HepG2 (cell line): ENCODE measurements around the gene STAT5A. TPM values are rescaled to one million over a fixed set of nuclear protein-coding genes. Genes with fewer than 3 reads are reported as not detected.
A peak's percentile ranks its signal among the peaks of the same experiment; 100 is the strongest.

Experiments
- ATAC-seq: fragments of 200-7000 bp; cut with Tn5 transposase; 3 replicates; pipeline ENCODE4 v1.9.1; 2020; ENCODE audit warnings: mild to moderate bottlenecking, moderate library complexity
- BruUV-seq: library from RNA; stranded (reverse); fragments of 400-500 nt; replicated peaks from 2 replicates; lab custom pipeline; 2021; lab: Mats Ljungman, UMichigan
- CTCF ChIA-PET: fragments of 300-600 bp; formaldehyde crosslinking; extraction: SDS; loops from one replicate; lab custom pipeline; 2021; ENCODE audit warnings: low total read pairs, inconsistent platforms, low intra/inter-chr PET ratio; lab: Yijun Ruan, JAX
- POLR2A ChIA-PET: fragments of 350-600 bp; sonication (Branson Sonifier 250); formaldehyde crosslinking; loops from one replicate; lab custom pipeline; 2020; ENCODE audit warnings: antibody characterized with exemption, inconsistent platforms; lab: Yijun Ruan, JAX
- DNase-seq: peaks from one replicate; pipeline ENCODE4 v3.0.0-alpha.2; 2015; ENCODE audit warnings: low spot score
- FAIRE-seq: peaks from 3 replicates; lab custom pipeline; 2011; peaks lifted over from hg19 to GRCh38; lab: Jason Lieb, UNC
- H2AFZ ChIP-seq: one replicate; pipeline ENCODE4 v1.6.1; 2011; ENCODE audit warnings: low read length, inconsistent platforms
- H3K27ac ChIP-seq: fragments of 300-600 bp; 3 replicates; pipeline ENCODE4 v1.8.0; 2011; ENCODE audit warnings: mixed run types, mild to moderate bottlenecking, mixed read lengths, low read length, inconsistent platforms; ENCODE audit not compliant: insufficient read depth; ENCODE audit errors: extremely low read length
- H3K27me3 ChIP-seq, 2 experiments: fragments of 200-600 bp in 1 of 2; 2 replicates in 1 of 2; 3 replicates in 1 of 2; pipeline versions ENCODE4 v1.6.0 to v1.8.0; 2011; ENCODE audit warnings: low read length in 2 of 2, mild to moderate bottlenecking in 2 of 2, moderate library complexity in 2 of 2, inconsistent platforms in 1 of 2; ENCODE audit not compliant: insufficient read depth in 2 of 2, control insufficient read depth in 1 of 2
- H3K36me3 ChIP-seq, 2 experiments: fragments of 200-600 bp in 1 of 2; replicated peaks in 1 of 2; 2 replicates in 1 of 2; 3 replicates in 1 of 2; pipeline versions ENCODE4 v1.5.1 to v1.8.0; 2011; ENCODE audit warnings: low read length in 2 of 2, inconsistent platforms in 1 of 2; ENCODE audit not compliant: insufficient read depth in 2 of 2, control insufficient read depth in 1 of 2
- H3K4me1 ChIP-seq: 2 replicates; pipeline ENCODE4 v1.5.1; 2012; ENCODE audit warnings: low read length, inconsistent platforms; ENCODE audit not compliant: insufficient read depth
- H3K4me2 ChIP-seq: 2 replicates; pipeline ENCODE4 v1.6.0; 2011; ENCODE audit warnings: low read depth, low read length, inconsistent platforms
- H3K4me3 ChIP-seq, 3 experiments: fragments of 200-600 bp in 1 of 3; sonication (generic), shearing (Covaris generic) in 1 of 3; replicated peaks in 1 of 3; 2 replicates each; pipeline ENCODE4 v1.5.1; 2011 to 2016; ENCODE audit warnings: low read length in 3 of 3, inconsistent platforms in 2 of 3, low read depth in 2 of 3, mild to moderate bottlenecking in 2 of 3, control low read depth in 1 of 3, mixed read lengths in 1 of 3; ENCODE audit not compliant: insufficient read depth in 1 of 3
- H3K79me2 ChIP-seq: one replicate; pipeline ENCODE4 v1.6.1; 2011; ENCODE audit warnings: low read length, inconsistent platforms; ENCODE audit not compliant: insufficient read depth
- H3K9ac ChIP-seq: 2 replicates; pipeline ENCODE4 v1.6.0; 2011; ENCODE audit warnings: mild to moderate bottlenecking, low read depth, low read length, inconsistent platforms; ENCODE audit not compliant: insufficient read depth
- H3K9me3 ChIP-seq: 2 replicates; pipeline ENCODE4 v1.5.1; 2012; ENCODE audit warnings: mild to moderate bottlenecking, low read length
- H4K20me1 ChIP-seq: 2 replicates; pipeline ENCODE4 v1.6.0; 2011; ENCODE audit warnings: inconsistent platforms, mild to moderate bottlenecking, low read length, moderate library complexity; ENCODE audit not compliant: insufficient read depth
- AGO2 ChIP-seq: fragments of 200-400 bp; formaldehyde crosslinking; optimal IDR thresholded peaks from 2 replicates; pipeline ENCODE3; 2017; ENCODE audit warnings: mild to moderate bottlenecking, low read depth, low read length, moderate library complexity
- CEBPB ChIP-seq: IDR thresholded peaks from 2 replicates; pipeline ENCODE4 v1.6.1; 2011; ENCODE audit warnings: low read depth, low read length, improper control_type of control experiment, borderline replicate concordance
- FOXJ3 ChIP-seq: sonication (generic); formaldehyde crosslinking; IDR thresholded peaks from 2 replicates; pipeline ENCODE4 v1.4.0; 2020; ENCODE audit warnings: missing genetic modification reagents, mild to moderate bottlenecking, borderline replicate concordance
- GFI1 ChIP-seq: sonication (generic); formaldehyde crosslinking; IDR thresholded peaks from 2 replicates; pipeline ENCODE4 v1.5.0; 2020; ENCODE audit warnings: missing genetic modification reagents, mild to moderate bottlenecking, borderline replicate concordance
- MAFK ChIP-seq, 2 experiments: IDR thresholded peaks in 1 of 2; conservative IDR thresholded peaks in 1 of 2; 2 replicates each; pipeline ENCODE4 v1.6.1; 2011; ENCODE audit warnings: improper control_type of control experiment in 2 of 2, low read length in 2 of 2
- MBNL3 ChIP-seq: fragments of 250-450 bp; sonication (Bioruptor Pico); conservative IDR thresholded peaks from 2 replicates; pipeline ENCODE4 v1.8.0; 2022; ENCODE audit warnings: mild to moderate bottlenecking, inconsistent platforms
- WGBS: methylation state at CpG from one replicate; pipeline ENCODE4 v1.1.6; 2017; ENCODE audit warnings: low lambda C conversion rate; 5-methylcytosine and 5-hydroxymethylcytosine counted together
- in situ Hi-C: cut with HindIII; loops from 2 replicates; pipeline ENCODE4 v1.10.0; 2017; ENCODE audit warnings: low pct_unique_long_range_greater_than_20kb; ENCODE audit not compliant: extremely low pct_ligation_motif_present
- intact Hi-C: fragments of 100-400 bp; cut with micrococcal nuclease; formaldehyde crosslinking; loops from one replicate; pipeline ENCODE4 v1.10.0; 2022; ENCODE audit not compliant: unreplicated experiment
- polyA plus RNA-seq, 8 experiments: library from polyadenylated mRNA; depleted of rRNA in 3 of 8; stranded (reverse) in 7 of 8; unstranded in 1 of 8; fragments of >200 nt; fragmentation: Illumina TruSeq in 4 of 8; extraction: Trizol in 4 of 8; gene quantifications; 2 replicates each; pipeline versions ENCODE4 v1.2.1 to v1.2.3, GENCODE V29; 2011 to 2016; ENCODE audit warnings: low read depth in 4 of 8, missing spikeins in 1 of 8, mixed read lengths in 1 of 8; ENCODE audit not compliant: insufficient read depth in 1 of 8
- total RNA-seq, 5 experiments: library from RNA; depleted of rRNA; stranded (reverse); fragments of >200 nt; fragmentation: Illumina TruSeq; extraction: Trizol; gene quantifications; 2 replicates each; pipeline ENCODE4 v1.2.3, GENCODE V29; 2016; ENCODE audit warnings: low read depth in 1 of 5
- TF ChIP-seq, protein P1 (sequence below): sonication (generic); formaldehyde crosslinking; IDR thresholded peaks from 2 replicates; pipeline ENCODE4 v1.4.0; 2020; ENCODE audit warnings: mild to moderate bottlenecking, missing genetic modification reagents
- TF ChIP-seq, protein P2 (sequence below): sonication (generic); formaldehyde crosslinking; IDR thresholded peaks from 2 replicates; pipeline ENCODE4 v1.4.0; 2020; ENCODE audit warnings: missing genetic modification reagents

The STAT5A gene
- total and polyA plus RNA-seq, 2 of the 13 experiments (the other 11 are each of a cell fraction or from before 2014, with no cell fraction given): 1.4 to 4.1 TPM

DNA sequence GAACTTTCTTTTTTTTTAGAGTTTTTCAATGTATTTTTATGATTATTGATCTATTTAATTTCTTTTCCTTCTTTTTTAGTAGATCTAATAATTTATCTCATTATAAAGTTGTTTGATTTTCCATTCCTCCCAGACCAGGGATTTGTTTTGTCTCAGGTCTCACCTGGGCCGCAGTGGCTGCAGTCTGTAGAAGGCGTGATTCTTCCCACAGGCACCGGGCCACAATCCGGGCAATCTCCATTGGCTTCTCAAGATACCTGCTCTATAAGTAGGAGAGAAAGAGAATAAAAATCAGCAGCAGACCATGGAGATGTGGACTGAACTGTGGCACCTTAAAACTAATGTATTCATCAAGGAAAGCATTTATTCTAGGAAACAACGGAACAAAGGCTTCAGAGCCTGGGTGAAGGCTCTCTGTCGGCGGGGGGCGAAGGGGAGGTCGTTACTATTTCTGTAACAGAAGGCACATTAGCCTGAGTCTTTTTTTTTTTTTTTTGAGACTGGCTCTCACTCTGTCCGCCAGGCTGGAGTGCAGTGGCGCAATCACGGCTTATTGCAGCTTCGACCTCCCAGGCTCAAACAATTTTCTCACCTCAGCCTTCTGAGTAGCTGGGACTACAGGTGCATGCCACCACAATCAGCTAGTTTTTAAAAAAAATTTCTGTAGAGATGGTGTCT lies 57.2 kb downstream of the STAT5A start (continued):
- peak; percentile 40; the same call in 1 of the 2 replicates for TF ChIP-seq CEBPB
- TF ChIP-seq, all 625 proteins: peak for 2

DNA sequence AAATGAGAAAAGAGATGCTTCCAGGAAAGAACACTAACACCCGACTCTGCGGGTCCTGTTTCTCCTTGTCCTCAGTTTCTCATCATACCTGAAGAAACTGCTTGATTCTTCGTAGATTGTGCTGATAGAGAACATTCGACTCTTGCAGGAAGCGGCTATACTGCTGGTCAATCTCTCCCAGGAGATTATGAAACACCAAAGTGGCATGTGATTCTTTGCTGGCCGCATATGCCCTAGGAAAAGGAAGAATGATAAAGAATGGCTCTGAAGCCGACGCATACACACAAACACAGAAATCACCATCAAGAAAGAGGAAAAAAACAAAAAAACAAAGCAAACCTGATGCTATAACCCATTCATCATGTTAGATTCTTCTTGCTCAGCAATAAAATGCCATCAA lies 58.2 kb downstream of the STAT5A start:
- no peaks in the 10 kb centered on the region for H3K27me3 ChIP-seq
- peaks cover 21 to 52% of the 10 kb centered on the region in 2 experiments for H3K36me3 ChIP-seq
- POLR2A ChIA-PET: no interaction called here
- CTCF ChIA-PET: no interaction called here
- H3K9me3 ChIP-seq: no peaks in the 10 kb centered on the region
- peaks cover 14% of the 10 kb centered on the region; the same call in 1 of the 2 replicates for H4K20me1 ChIP-seq
- peaks cover 24% of the 10 kb centered on the region for H3K79me2 ChIP-seq
- H3K4me1 ChIP-seq: peaks cover 29% of the 10 kb centered on the region
- intact Hi-C loops (no loop called here), in situ Hi-C loops (no loop called here)
- FAIRE-seq: no peak
- no peak for ATAC-seq
- H3K4me3 ChIP-seq: no peak overlapping the region
- TF ChIP-seq GFI1 (CRISPR knock-in tag) (no peak), MAFK (conservative IDR thresholded peaks at IDR 0.05 in 1 of 2, IDR thresholded peaks at IDR 0.05 in 1 of 2; ENCODE audit: low read length in 2 of 2) (0 out of 4 replicates have a peak, but pooled peaks of 1 of the 2 experiments have one; percentile 2)
- no peak overlapping the region for H3K4me2 ChIP-seq
- DNase-seq: no peak
- no peak overlapping the region for H3K9ac ChIP-seq
- H2AFZ ChIP-seq: no peak overlapping the region
- BruUV-seq: no TSS peak
- WGBS: 96% methylated on average over 8 of the region's 8 CpGs
- H3K27ac ChIP-seq: no peak overlapping the region

DNA sequence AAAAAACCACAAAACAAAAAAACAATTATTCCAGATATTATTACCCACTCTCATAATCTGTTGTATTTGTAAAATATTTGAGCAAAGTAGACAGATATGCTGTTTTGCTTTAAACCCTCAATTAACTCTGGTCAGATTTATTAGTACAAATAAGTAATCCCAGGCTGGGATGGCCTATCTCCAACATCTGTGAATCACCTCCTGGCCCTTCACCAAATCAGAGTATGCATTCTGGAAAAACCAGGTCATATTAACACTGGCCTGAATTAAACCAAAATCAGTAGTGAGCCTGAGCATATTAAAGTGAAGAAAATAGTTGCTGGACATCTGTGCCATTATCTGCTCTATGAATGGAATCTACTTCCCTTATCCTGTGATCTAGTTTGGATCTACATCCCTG lies 58.9 kb downstream of the STAT5A start:
- H3K79me2 ChIP-seq: peaks cover 27% of the 10 kb centered on the region
- no peak for FAIRE-seq
- POLR2A ChIA-PET: no interaction called here
- TF ChIP-seq MBNL3 (CRISPR knock-in tag) (no peak), FOXJ3 (no peak), AGO2 (no peak)
- TF ChIP-seq, protein P1, sequence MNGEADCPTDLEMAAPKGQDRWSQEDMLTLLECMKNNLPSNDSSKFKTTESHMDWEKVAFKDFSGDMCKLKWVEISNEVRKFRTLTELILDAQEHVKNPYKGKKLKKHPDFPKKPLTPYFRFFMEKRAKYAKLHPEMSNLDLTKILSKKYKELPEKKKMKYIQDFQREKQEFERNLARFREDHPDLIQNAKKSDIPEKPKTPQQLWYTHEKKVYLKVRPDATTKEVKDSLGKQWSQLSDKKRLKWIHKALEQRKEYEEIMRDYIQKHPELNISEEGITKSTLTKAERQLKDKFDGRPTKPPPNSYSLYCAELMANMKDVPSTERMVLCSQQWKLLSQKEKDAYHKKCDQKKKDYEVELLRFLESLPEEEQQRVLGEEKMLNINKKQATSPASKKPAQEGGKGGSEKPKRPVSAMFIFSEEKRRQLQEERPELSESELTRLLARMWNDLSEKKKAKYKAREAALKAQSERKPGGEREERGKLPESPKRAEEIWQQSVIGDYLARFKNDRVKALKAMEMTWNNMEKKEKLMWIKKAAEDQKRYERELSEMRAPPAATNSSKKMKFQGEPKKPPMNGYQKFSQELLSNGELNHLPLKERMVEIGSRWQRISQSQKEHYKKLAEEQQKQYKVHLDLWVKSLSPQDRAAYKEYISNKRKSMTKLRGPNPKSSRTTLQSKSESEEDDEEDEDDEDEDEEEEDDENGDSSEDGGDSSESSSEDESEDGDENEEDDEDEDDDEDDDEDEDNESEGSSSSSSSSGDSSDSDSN (CRISPR knock-in tag): no peak
- TF ChIP-seq, protein P2, sequence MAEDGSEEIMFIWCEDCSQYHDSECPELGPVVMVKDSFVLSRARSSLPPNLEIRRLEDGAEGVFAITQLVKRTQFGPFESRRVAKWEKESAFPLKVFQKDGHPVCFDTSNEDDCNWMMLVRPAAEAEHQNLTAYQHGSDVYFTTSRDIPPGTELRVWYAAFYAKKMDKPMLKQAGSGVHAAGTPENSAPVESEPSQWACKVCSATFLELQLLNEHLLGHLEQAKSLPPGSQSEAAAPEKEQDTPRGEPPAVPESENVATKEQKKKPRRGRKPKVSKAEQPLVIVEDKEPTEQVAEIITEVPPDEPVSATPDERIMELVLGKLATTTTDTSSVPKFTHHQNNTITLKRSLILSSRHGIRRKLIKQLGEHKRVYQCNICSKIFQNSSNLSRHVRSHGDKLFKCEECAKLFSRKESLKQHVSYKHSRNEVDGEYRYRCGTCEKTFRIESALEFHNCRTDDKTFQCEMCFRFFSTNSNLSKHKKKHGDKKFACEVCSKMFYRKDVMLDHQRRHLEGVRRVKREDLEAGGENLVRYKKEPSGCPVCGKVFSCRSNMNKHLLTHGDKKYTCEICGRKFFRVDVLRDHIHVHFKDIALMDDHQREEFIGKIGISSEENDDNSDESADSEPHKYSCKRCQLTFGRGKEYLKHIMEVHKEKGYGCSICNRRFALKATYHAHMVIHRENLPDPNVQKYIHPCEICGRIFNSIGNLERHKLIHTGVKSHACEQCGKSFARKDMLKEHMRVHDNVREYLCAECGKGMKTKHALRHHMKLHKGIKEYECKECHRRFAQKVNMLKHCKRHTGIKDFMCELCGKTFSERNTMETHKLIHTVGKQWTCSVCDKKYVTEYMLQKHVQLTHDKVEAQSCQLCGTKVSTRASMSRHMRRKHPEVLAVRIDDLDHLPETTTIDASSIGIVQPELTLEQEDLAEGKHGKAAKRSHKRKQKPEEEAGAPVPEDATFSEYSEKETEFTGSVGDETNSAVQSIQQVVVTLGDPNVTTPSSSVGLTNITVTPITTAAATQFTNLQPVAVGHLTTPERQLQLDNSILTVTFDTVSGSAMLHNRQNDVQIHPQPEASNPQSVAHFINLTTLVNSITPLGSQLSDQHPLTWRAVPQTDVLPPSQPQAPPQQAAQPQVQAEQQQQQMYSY (CRISPR knock-in tag): no peak

More for the DNA sequence above, 58.9 kb downstream of the STAT5A start:
- BruUV-seq: no TSS peak
- no peak overlapping the region for H3K27ac ChIP-seq
- H3K27me3 ChIP-seq: no peaks in the 10 kb centered on the region
- H3K4me3 ChIP-seq: no peak overlapping the region
- ATAC-seq: no peak
- CTCF ChIA-PET: no interaction called here
- intact Hi-C loops: no loop called here
- H2AFZ ChIP-seq: no peak overlapping the region
- no peaks in the 10 kb centered on the region for H3K9me3 ChIP-seq
- DNase-seq: no peak
- H3K36me3 ChIP-seq: peaks cover 19 to 44% of the 10 kb centered on the region in 2 experiments
- H3K9ac ChIP-seq: no peak overlapping the region
- H4K20me1 ChIP-seq: peaks cover 15% of the 10 kb centered on the region; the same call in 1 of the 2 replicates
- peaks cover 30% of the 10 kb centered on the region for H3K4me1 ChIP-seq
- in situ Hi-C loops: no loop called here
- no peak overlapping the region for H3K4me2 ChIP-seq
